NOMO-1 treated with DMSO at 0.1 percent for 48 hours (cell line): ENCODE results near the gene IMMT.

Experiments used
- DNase-seq: peaks from one replicate; lab custom pipeline; 2025; ENCODE audit not compliant: unreplicated experiment; lab: John Stamatoyannopoulos, UW

The IMMT gene

DNA sequence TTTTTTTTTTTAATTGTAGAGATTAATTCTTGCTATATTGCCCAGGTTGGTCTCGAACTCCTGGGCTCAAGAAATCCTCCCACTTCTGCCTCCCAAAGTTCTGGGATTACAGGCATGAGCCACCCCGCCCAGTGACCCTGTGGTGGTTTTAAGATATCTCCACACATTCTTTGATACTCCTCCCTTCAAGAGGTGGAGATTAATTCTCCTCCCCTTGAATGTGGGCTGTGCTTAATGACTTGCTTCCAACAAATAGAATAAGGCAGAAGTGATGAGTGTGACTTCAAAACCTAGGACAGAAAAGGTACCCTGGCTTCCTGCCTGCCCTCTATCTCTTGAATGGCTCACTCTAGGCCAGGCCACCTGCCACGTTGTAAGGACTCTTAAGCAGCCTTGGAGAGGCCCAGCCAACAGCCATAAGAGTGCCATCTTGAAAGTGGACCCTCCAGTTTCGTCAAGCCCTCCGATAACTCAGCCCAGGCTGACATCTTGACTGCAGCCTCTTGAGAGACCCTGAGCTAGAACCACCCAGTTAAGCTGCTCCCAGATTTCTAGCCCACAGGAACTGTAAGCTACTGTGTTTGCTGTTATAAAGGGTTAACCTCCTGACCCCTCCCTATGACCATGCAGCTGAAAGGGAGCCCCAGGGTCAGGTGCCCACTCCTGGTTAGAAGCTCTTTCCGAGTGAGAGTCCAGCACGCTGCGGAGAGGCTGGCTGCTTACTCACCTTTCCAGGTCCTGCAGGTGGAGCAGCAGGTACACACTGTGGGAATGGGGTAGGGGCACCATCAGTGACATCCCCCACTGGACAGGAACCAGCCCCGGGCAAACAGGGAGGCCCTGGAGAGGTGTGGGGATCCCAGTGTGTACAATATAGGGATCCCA, 31.6 kb upstream of the IMMT start:
- DNase-seq: no peak

GRCh38 chr2:86226070-86226469, 30.8 kb upstream of the IMMT start:
- DNase-seq: peak; percentile 69

DNA sequence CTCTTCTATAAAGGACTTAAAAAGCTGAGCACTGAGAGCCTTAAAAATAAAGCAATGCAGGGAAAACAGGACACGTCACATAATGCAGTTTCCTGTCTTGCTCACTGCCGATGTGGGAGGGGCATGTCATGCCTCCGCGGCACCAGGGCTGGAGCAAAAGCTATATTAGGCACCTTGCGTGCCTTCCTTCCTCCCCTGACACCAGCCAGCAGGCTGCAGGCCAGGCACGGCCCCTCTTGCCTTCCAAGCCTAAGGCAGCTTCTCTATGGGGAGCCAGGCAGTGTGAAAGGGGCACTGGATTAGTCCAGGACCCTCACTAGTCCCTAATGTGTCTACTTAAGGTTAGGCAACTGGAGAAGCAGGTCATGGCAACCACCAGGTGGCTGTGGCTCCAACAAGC, 30.3 kb upstream of the IMMT start:
- DNase-seq: peak; percentile 87

DNA sequence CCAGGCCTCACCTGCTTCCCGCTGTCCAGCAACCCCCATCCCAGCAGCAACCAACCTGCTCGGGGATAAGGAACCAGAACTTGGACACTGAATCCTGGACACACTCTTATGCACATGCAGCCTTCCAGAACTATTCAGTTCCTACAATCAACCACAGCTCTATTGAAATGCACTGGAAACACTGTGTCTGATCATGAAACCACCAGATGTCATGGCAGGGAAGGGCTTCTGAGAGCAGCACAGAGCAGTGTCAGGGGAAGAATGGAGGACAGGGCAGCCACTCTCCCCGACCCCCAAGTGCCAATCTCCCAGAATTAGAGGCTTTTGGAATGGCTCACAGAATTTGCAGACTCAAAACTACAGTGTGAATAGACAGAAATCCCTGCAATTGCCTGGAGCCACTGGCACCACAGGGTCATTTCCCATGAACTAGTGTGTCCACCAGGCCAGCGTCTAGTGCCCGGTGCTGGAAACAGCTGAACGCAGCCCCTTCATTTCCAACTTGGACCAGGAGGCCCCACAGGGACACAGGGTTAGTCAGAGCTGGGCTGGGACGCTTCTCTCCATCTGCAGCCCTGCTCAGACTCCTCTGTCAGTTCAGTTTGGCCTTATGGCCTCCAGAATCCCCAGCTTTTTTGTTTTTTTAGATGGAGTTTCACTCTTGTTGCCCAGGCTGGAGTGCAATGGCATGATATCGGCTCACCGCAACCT, 29.5 kb upstream of the IMMT start:
- no peak for DNase-seq

DNA sequence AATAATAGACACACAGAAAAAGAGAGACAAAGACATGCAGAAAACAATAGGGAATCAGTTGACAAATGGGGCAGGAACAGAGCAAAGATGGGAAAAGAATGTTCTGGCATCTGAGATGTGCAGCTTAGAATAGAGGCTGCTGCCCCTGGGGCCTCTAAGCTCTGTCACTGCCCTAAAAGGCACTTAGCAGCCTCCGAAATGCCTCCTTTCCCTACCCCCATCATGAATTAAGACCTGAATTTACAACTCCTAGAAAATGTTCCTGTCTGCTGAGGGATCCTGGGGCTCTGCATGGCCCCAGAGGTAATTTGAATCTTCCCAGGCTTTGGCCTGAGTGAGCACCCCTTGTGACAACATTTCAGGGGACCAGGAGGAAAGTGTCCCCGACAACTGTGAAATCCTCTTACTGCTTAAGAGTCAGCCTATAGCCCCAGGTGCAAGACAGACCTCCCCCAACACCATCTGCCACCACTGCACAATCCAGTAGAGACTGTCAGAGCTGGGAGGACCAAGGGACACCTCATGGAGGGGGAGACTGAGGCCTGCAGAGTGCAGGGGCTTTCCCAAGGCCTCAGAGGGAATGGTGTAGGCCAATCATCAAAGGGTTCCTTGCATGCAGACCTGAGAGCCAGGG, 28.8 kb upstream of the IMMT start:
- no peak for DNase-seq

DNA sequence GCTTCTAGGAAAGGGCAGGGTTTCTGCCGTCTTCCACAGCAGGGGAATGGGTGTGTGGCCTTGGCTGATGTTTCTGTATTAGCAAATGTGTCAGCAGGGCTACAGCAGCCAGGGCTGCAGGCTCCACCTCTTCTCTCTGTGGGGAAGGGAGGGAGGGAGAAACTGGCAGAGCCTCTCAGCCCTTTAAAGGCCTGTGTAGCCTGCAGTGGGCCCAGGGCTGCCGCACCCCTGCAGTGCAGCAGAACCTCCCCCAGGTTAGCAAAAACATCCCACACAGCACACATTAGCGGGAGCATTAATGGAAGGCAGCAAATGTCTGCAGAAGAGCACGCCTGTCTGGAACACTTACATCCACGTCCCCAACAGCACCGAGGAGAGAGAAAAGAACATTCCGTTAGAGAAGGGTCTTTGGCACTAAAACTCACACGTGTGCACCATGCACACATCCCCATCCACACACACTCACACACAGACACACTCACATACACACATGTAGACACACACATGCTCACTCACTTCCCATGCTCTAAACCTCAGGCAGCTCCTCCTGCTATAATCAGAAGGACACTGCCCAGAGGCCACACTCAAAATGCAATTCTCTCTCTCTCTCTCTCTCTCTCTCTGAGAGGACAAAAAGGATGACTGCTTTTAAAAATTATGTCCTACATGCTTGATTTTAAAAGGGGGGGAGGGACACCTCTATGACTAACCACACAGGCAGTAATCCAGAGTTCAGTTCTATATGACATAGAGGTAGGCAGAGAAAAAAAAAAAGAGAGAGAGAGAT, 28.1 kb upstream of the IMMT start:
- peak; percentile 13 for DNase-seq

DNA sequence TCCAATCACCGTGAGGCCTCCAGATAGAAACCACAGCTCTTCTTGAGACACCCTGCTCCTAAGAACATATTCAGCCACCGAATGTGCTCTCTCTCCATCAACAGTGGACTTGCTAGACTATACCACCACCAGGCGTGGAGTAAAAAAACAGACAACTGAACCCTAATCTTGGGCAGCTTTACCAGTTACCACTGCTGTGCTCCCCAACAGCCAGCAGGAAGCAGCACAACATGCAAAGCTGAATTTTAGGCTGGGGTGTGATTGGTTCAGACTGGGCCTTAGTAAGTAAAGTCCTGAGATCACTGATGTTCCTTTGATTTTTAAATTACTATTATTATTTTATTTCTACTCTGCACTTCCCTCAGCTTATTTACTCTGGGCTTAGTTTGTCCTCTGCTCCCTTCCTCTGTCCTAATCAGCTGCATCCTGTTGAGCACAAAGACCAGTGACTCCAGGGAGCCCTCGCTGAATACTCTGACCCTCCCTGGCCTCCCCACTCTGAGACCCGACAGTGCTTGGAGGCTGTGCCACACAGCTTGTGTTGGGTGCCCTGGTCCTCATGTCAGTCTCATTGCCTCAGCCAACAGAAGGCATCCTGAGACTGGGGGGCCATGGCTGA, 25.9 kb upstream of the IMMT start:
- peak; percentile 66 for DNase-seq

DNA sequence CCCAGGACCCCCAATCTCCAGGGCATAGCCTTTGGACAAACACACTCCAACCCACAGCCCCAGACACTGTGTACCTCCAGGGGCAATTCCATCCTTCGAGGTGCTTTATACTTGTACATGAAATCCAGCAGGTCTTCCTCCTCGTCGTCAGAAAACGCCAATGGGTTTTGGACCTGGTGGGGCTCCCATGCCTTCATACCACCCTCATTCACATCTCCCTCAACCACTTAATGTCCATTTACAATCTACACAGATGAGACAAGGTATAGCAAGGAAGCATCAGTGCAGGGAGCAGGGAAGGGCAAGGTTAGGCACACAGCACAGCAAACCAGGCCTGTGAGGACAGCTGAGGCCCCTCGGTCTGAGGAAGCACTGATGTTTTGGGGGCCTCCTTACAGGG, 24.6 kb upstream of the IMMT start:
- DNase-seq: no peak

GRCh38 chr2:86218124-86218523, 22.9 kb upstream of the IMMT start:
- DNase-seq: no peak

GRCh38 chr2:86216575-86217555, 21.6 kb upstream of the IMMT start:
- peak; percentile 27 for DNase-seq

DNA sequence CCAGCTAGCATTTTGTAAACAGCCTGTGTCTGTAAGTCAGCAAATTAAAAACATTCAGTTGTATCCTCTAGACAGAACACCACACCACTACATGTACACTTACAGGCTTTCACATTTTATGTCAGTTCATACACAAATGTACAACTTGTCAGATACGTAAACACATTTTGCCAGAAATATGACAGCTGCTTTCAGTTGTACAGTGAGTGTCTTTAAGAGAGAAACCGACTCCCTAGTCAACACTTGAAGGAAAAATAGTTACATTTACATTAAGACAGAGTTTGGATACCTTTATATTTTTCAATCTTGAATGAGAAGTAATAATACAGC, 19.2 kb upstream of the IMMT start:
- DNase-seq: no peak

DNA sequence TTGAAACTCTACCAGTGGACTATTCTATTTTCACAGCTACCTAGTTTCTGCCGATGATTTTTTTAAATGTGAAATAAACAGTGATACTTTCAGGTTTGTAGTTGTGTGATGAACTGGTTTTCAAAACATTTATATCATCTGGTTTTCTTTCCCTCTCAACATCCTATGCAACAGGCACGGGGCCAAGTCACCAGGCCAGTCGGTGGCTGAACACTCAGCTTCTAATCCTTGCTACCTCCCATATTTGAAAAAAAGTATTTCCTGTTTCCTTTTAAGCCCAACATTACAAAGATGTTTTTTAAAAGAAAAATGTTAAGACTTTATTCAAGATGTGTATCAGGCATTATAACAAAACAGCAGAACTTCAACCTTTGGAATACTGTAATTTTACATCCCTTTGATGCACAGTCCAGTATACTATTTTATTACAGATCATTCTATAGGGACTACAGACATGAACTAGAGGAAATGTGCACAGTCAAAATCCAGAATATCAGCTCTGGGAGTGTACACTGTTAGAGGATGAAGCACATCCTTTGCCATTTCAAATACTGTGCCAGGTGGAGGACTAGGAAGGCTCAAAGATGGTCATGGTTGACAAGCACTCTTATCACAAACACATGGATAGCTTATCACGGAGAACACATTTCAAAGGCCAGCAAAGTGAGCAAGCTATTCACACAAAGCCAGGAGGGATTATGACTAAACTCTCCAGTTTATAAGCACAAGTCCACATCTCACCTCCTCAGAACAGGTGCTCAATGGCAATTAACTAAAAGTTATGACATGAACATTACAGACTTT, 18.6 kb upstream of the IMMT start:
- DNase-seq: no peak

GRCh38 chr2:86213056-86213455, 17.8 kb upstream of the IMMT start:
- no peak for DNase-seq

- DNase-seq: no peak
Observed at GRCh38 chr2:86211796-86212188, 16.5 kb upstream of the IMMT start.

GRCh38 chr2:86211033-86211795, 16.0 kb upstream of the IMMT start:
- DNase-seq: no peak

GRCh38 chr2:86204458-86204857, 9.2 kb upstream of the IMMT start:
- no peak for DNase-seq

DNA sequence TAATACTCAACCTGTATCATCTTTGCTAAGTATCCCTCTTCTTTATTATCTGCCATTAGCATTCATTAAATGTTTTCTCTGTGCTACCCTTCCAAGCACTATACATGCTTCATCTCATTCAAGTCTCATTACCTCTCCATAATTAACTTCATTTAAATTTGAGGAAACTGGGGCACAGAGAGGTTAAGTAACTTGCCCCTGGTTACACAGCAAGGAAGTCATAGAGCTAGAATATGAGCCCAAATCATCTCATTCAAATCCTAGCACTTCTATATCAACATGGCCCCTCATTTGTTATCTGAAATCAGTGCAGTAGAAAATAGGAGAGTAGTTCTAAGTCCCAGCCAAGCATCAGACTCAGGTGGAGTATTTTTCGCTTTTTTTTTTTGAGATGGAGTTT, 8.4 kb upstream of the IMMT start:
- no peak for DNase-seq

DNA sequence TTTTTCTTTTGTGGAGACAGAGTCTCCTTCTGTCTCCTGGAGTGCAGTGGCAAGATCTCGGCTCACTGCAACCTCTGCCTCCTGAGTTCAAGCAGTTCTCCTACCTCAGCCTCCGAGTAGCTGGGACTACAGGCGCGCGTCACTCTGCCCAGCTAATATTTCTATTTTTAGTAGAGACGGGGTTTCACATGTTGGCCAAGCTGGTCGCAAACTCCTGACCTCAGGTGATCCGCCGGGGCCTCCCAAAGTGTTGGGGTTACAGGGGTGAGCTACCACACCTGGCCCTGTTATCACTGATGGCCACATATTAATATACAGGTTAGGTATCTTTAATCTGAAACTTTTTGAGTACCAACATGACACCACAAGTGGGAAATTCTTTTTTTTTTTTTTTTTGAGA, 7.4 kb upstream of the IMMT start:
- no peak for DNase-seq
